Measurements from ENCODE around the gene KIFAP3.

- TF ChIP-seq CTCF (IDR thresholded peaks at IDR 0.05; ENCODE audit: insufficient read depth, low read length, poor library complexity, severe bottlenecking), result no peak
- no peak for TF ChIP-seq EZH2phosphoT487 (conservative IDR thresholded peaks at IDR 0.05; ENCODE audit: low read length)
These were observed 173.9 kb downstream of the KIFAP3 start for GRCh38 chr1:169900571-169900970.

Measured in SU-DHL-6 (cell line).